ENCODE data around the gene HSF5. TPM values are rescaled to one million over a fixed set of nuclear protein-coding genes. Genes with fewer than 3 reads are reported as not detected.
A peak's percentile ranks its signal among the peaks of the same experiment; 100 is the strongest.

HSF5 gene
- total and polyA plus RNA-seq, 2 donors (not counting 1 experiment from before 2014, with no cell fraction given) = 2.2 to 5.1 TPM

DNA sequence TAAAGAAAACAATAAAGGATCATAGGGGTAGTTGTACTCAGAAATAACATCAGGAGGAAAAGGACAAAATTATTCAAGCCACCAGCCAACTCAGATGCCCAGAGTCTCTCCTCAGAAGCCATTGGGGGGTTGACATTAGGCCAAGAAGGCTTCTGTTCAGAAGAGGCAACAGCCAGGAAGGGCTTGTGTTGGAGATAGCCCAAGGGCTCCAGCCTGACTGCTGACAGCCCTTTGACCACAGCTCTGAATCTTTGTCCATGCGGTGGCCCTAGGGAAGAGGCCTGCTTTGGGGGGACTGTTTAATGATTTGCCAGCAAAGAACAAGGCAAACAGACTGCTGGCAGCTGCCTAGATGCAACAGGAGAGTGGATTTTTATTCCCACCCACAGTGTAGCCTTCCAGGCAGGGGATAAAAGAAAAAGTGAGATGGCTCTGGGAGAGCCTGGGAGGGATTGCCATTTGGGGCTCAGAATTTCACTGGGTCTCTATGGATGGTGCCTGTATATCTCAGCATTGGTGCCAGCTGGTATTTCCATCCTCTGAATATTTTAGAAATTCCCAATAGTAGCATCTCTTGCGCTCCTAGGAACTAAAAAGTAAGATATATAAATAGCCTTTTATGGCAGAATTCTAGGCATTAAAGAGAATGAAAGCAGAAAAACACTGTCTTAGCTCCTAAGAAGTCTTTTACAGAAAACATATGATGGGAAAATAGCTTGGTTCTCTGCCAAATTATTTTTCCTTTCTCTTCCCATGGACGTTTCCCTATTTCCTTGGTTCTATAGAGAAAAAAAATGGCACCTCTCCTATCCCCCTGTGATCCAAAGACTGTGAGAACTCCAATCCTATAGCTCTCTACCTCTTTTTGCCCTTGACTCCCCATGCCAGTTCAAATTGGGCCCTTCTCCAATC is 106.8 kb downstream of the HSF5 start:
- Mint-ChIP-seq H3K27ac (peak overlapping the region; percentile 79), H3K27me3 (no peaks in the 10 kb centered on the region), H3K4me3 (no peak overlapping the region), H3K4me1 (peaks cover 28% of the 10 kb centered on the region), H3K9me3 (ENCODE audit: insufficient read depth) (no peaks in the 10 kb centered on the region)
- Histone ChIP-seq H3K9me3 (ENCODE audit: control extremely low read depth in 1 of 3, control insufficient read depth in 2 of 3, insufficient read depth in 1 of 3, low read length in 2 of 3) (no peaks in the 10 kb centered on the region), H3K9ac (ENCODE audit: low read length) (no peak overlapping the region), H3K27ac (ENCODE audit: low read length in 2 of 2) (peak overlapping the region in 1 of 2 donors; percentile 57), H3K36me3 (replicated peaks in 1 of 2; ENCODE audit: control extremely low read depth in 1 of 2, control insufficient read depth in 1 of 2, extremely low read depth in 1 of 2, insufficient read depth in 2 of 2, low read length in 1 of 2) (no peaks in the 10 kb centered on the region), H3K4me3 (ENCODE audit: control extremely low read depth in 1 of 5, extremely low read depth in 1 of 5, insufficient read depth in 1 of 5, low read depth in 2 of 5, low read length in 4 of 5) (no peak overlapping the region), H3K27me3 (replicated peaks in 1 of 4; ENCODE audit: control extremely low read depth in 1 of 4, control insufficient read depth in 3 of 4, insufficient read depth in 4 of 4, low read length in 3 of 4) (no peaks in the 10 kb centered on the region), H3K4me2 (replicated peaks; ENCODE audit: low read depth, low read length, poor library complexity, severe bottlenecking) (peak overlapping the region; percentile 63), H3K79me2 (ENCODE audit: control insufficient read depth, insufficient read depth, low read length) (no peaks in the 10 kb centered on the region), H3K4me1 (ENCODE audit: control insufficient read depth in 2 of 2, insufficient read depth in 2 of 2, low read length in 2 of 2) (peaks cover 15 to 16% of the 10 kb centered on the region in 2 donors), H4K20me1 (ENCODE audit: control insufficient read depth, insufficient read depth, low read length, poor library complexity, severe bottlenecking) (no peaks in the 10 kb centered on the region), H2AFZ (ENCODE audit: insufficient read depth, low read depth, low read length, poor library complexity, severe bottlenecking) (no peak overlapping the region)
- ATAC-seq (ENCODE audit: low read depth) (no peak), DNase-seq (no peak)
- intact Hi-C loops (cut with micrococcal nuclease) = no loop called here
- CTCF ChIA-PET = interaction anchor here (1.6 to 3.5 kb wide), 2 partner anchors 62 to 64 kb away, joined by 4 to 12 read pairs; no protein-coding TSS in a partner anchor
- WGBS (ENCODE audit: insufficient coverage) = 100% methylated on average over 2 of the region's 3 CpGs
- no peak for TF ChIP-seq EZH2 (IDR thresholded peaks at IDR 0.05; ENCODE audit: borderline replicate concordance, insufficient read depth, low read depth, low read length, poor library complexity, severe bottlenecking)
- TF ChIP-seq CTCF (IDR thresholded peaks at IDR 0.05) = no peak
- POLR2A ChIA-PET = no interaction called here
